Stimulated activated naive B cell treated with anti-CD40 and anti-IgM and Interleukin-4, amounts not matched to agents 10 μg/mL and 1 μg/mL and 100 μg/mL, for 72 hours (primary cell): ENCODE measurements around the gene BCAS3.
"Not testable (repeated sequence)": the region's sequence is repeated elsewhere in the genome, so short reads cannot be mapped to it uniquely, and the experiment has no call there.

Source experiments
- ATAC-seq, 2 donors: fragments of 150-1000 bp; cut with Tn5 transposase; replicated peaks; 2 replicates each; pipeline ENCODE4 v1.10.0; 2021; ENCODE audit warnings: moderate library complexity in 1 of 2
- DNase-seq: peaks from one replicate; pipeline ENCODE4 v3.0.0; 2021
- H3K27ac Mint-ChIP-seq: one replicate; pipeline ENCODE4 v1.8.0; 2022; ENCODE audit warnings: mild to moderate bottlenecking, mixed read lengths
- H3K27me3 Mint-ChIP-seq, 2 donors: one replicate each; pipeline ENCODE4 v1.8.0; 2022; ENCODE audit warnings: mixed read lengths in 2 of 2
- H3K36me3 Mint-ChIP-seq, 2 donors: one replicate each; pipeline ENCODE4 v1.8.0; 2022; ENCODE audit warnings: mixed read lengths in 2 of 2, mild to moderate bottlenecking in 1 of 2
- H3K4me1 Mint-ChIP-seq, 2 donors: one replicate each; pipeline ENCODE4 v1.8.0; 2022; ENCODE audit warnings: mixed read lengths in 2 of 2, mild to moderate bottlenecking in 1 of 2
- H3K4me3 Mint-ChIP-seq, 2 donors: one replicate each; pipeline ENCODE4 v1.8.0; 2022; ENCODE audit warnings: mild to moderate bottlenecking in 2 of 2, mixed read lengths in 2 of 2, moderate library complexity in 1 of 2
- H3K9me3 Mint-ChIP-seq, 2 donors: one replicate each; pipeline ENCODE4 v1.8.0; 2022; ENCODE audit warnings: mixed read lengths in 2 of 2, mild to moderate bottlenecking in 1 of 2

BCAS3 gene

GRCh38 chr17:60766778-60767190 is 89.1 kb downstream of the BCAS3 start:
- Mint-ChIP-seq H3K27ac (no peak overlapping the region), H3K9me3 (peaks cover 4 to 6% of the 10 kb centered on the region in 2 donors), H3K27me3 (no peaks in the 10 kb centered on the region), H3K36me3 (peaks cover 29 to 33% of the 10 kb centered on the region in 2 donors), H3K4me3 (no peak overlapping the region), H3K4me1 (peaks cover 15 to 16% of the 10 kb centered on the region in 2 donors)
- DNase-seq (no peak), ATAC-seq (no peak)

GRCh38 chr17:60767744-60768308 is 90.2 kb downstream of the BCAS3 start:
- H3K27me3 Mint-ChIP-seq = no peaks in the 10 kb centered on the region
- H3K4me3 Mint-ChIP-seq = no peak overlapping the region

GRCh38 chr17:60769327-60769726 is 91.7 kb downstream of the BCAS3 start:
- Mint-ChIP-seq H3K36me3 (peaks cover 15 to 19% of the 10 kb centered on the region in 2 donors), H3K27ac (peak overlapping the region; percentile 67), H3K4me1 (peaks cover 10 to 13% of the 10 kb centered on the region in 2 donors), H3K9me3 (peaks cover 2 to 4% of the 10 kb centered on the region in 2 donors), H3K4me3 (no peak overlapping the region), H3K27me3 (no peaks in the 10 kb centered on the region)
- ATAC-seq (peak; percentile 45 to 52), DNase-seq (no peak)

More at GRCh38 chr17:60767744-60768308, 90.2 kb downstream of the BCAS3 start:
- ATAC-seq = no peak
- DNase-seq = no peak
- Mint-ChIP-seq H3K4me1 (peaks cover 15 to 16% of the 10 kb centered on the region in 2 donors), H3K36me3 (peaks cover 19 to 24% of the 10 kb centered on the region in 2 donors), H3K9me3 (peaks cover 2 to 4% of the 10 kb centered on the region in 2 donors), H3K27ac (no peak overlapping the region)

- Mint-ChIP-seq H3K4me1 (peaks cover 8 to 10% of the 10 kb centered on the region in 2 donors), H3K27ac (no peak overlapping the region), H3K9me3 (peaks cover 0 to 2% of the 10 kb centered on the region in 2 donors), H3K27me3 (no peaks in the 10 kb centered on the region), H3K4me3 (no peak overlapping the region), H3K36me3 (peaks cover 7 to 9% of the 10 kb centered on the region in 2 donors)
- ATAC-seq = no peak
- no peak for DNase-seq
Observed at GRCh38 chr17:60770946-60771422, 93.3 kb downstream of the BCAS3 start.

GRCh38 chr17:60771621-60772020 is 94.0 kb downstream of the BCAS3 start:
- not testable (repeated sequence) for H3K36me3 Mint-ChIP-seq

GRCh38 chr17:60773552-60773951 is 95.9 kb downstream of the BCAS3 start:
- DNase-seq (no peak), ATAC-seq (no peak)
- H3K27me3 Mint-ChIP-seq = no peaks in the 10 kb centered on the region
- no peak overlapping the region for H3K27ac Mint-ChIP-seq
- peaks cover 0 to 2% of the 10 kb centered on the region in 2 donors for H3K9me3 Mint-ChIP-seq
- peaks cover 2 to 4% of the 10 kb centered on the region in 2 donors for H3K36me3 Mint-ChIP-seq
- no peak overlapping the region for H3K4me3 Mint-ChIP-seq
- peaks cover 10% of the 10 kb centered on the region in 2 donors for H3K4me1 Mint-ChIP-seq

More at GRCh38 chr17:60771621-60772020, 94.0 kb downstream of the BCAS3 start:
- DNase-seq, H3K9me3 Mint-ChIP-seq, H3K4me3 Mint-ChIP-seq, H3K27ac Mint-ChIP-seq, ATAC-seq, H3K27me3 Mint-ChIP-seq: not testable (repeated sequence)
- peaks cover 8 to 10% of the 10 kb centered on the region in 2 donors for H3K4me1 Mint-ChIP-seq

GRCh38 chr17:60781880-60782412 is 104.3 kb downstream of the BCAS3 start:
- ATAC-seq = no peak
- H3K4me1 Mint-ChIP-seq = peaks cover 0 to 1% of the 10 kb centered on the region in 2 donors
- no peak for DNase-seq
- H3K27ac Mint-ChIP-seq = no peak overlapping the region
- no peak overlapping the region for H3K4me3 Mint-ChIP-seq
- H3K36me3 Mint-ChIP-seq = peaks cover 0 to 4% of the 10 kb centered on the region in 2 donors
- no peaks in the 10 kb centered on the region for H3K9me3 Mint-ChIP-seq
- no peaks in the 10 kb centered on the region for H3K27me3 Mint-ChIP-seq

GRCh38 chr17:60782742-60783141 is 105.1 kb downstream of the BCAS3 start:
- H3K9me3 Mint-ChIP-seq = no peaks in the 10 kb centered on the region
- no peak overlapping the region for H3K27ac Mint-ChIP-seq
- H3K36me3 Mint-ChIP-seq = peaks cover 0 to 1% of the 10 kb centered on the region in 2 donors
- no peak overlapping the region for H3K4me3 Mint-ChIP-seq
- H3K27me3 Mint-ChIP-seq = no peaks in the 10 kb centered on the region
- no peak for DNase-seq
- H3K4me1 Mint-ChIP-seq = peaks cover 3 to 4% of the 10 kb centered on the region in 2 donors
- ATAC-seq = no peak

GRCh38 chr17:60790205-60790604 is 112.6 kb downstream of the BCAS3 start:
- H3K27me3 Mint-ChIP-seq = no peaks in the 10 kb centered on the region
- peaks cover 4 to 5% of the 10 kb centered on the region in 2 donors for H3K4me1 Mint-ChIP-seq
- DNase-seq = no peak
- H3K27ac Mint-ChIP-seq = no peak overlapping the region
- ATAC-seq = no peak
- no peaks in the 10 kb centered on the region for H3K36me3 Mint-ChIP-seq
- H3K4me3 Mint-ChIP-seq = no peak overlapping the region
- no peaks in the 10 kb centered on the region for H3K9me3 Mint-ChIP-seq

- DNase-seq (no peak), ATAC-seq (peak; percentile 78 to 88)
- Mint-ChIP-seq H3K4me3 (no peak overlapping the region), H3K27me3 (no peaks in the 10 kb centered on the region), H3K9me3 (no peaks in the 10 kb centered on the region), H3K36me3 (no peaks in the 10 kb centered on the region), H3K27ac (no peak overlapping the region), H3K4me1 (peaks cover 3 to 6% of the 10 kb centered on the region in 2 donors)
Observed at GRCh38 chr17:60792250-60792898, 114.7 kb downstream of the BCAS3 start.

- H3K4me3 Mint-ChIP-seq = no peak overlapping the region
- no peaks in the 10 kb centered on the region for H3K9me3 Mint-ChIP-seq
- no peaks in the 10 kb centered on the region for H3K27me3 Mint-ChIP-seq
- no peaks in the 10 kb centered on the region for H3K36me3 Mint-ChIP-seq
- no peak for ATAC-seq
- no peak overlapping the region for H3K27ac Mint-ChIP-seq
- peaks cover 0 to 1% of the 10 kb centered on the region in 2 donors for H3K4me1 Mint-ChIP-seq
- DNase-seq = no peak
Observed at GRCh38 chr17:60798576-60798975, 120.9 kb downstream of the BCAS3 start.

GRCh38 chr17:60802377-60802776 is 124.7 kb downstream of the BCAS3 start:
- no peaks in the 10 kb centered on the region for H3K27me3 Mint-ChIP-seq
- H3K36me3 Mint-ChIP-seq = peaks cover 0 to 5% of the 10 kb centered on the region in 2 donors
- no peaks in the 10 kb centered on the region for H3K4me1 Mint-ChIP-seq
- no peak overlapping the region for H3K4me3 Mint-ChIP-seq
- DNase-seq = no peak
- H3K9me3 Mint-ChIP-seq = no peaks in the 10 kb centered on the region
- no peak for ATAC-seq
- no peak overlapping the region for H3K27ac Mint-ChIP-seq

GRCh38 chr17:60803059-60803458 is 125.4 kb downstream of the BCAS3 start:
- H3K4me1 Mint-ChIP-seq = no peaks in the 10 kb centered on the region
- no peak for ATAC-seq

GRCh38 chr17:60804831-60805230 is 127.2 kb downstream of the BCAS3 start:
- DNase-seq = no peak
- no peaks in the 10 kb centered on the region for H3K27me3 Mint-ChIP-seq
- no peak overlapping the region for H3K27ac Mint-ChIP-seq
- no peaks in the 10 kb centered on the region for H3K9me3 Mint-ChIP-seq
- H3K36me3 Mint-ChIP-seq = peaks cover 9 to 15% of the 10 kb centered on the region in 2 donors
- H3K4me1 Mint-ChIP-seq = peaks cover 0 to 7% of the 10 kb centered on the region in 2 donors
- no peak for ATAC-seq
- H3K4me3 Mint-ChIP-seq = no peak overlapping the region

More at GRCh38 chr17:60803059-60803458, 125.4 kb downstream of the BCAS3 start:
- Mint-ChIP-seq H3K36me3 (peaks cover 0 to 5% of the 10 kb centered on the region in 2 donors), H3K27me3 (no peaks in the 10 kb centered on the region), H3K27ac (no peak overlapping the region), H3K9me3 (no peaks in the 10 kb centered on the region), H3K4me3 (no peak overlapping the region)
- DNase-seq = no peak
